ENCODE data around the gene ADCY5. TPM values are rescaled to one million over a fixed set of nuclear protein-coding genes. Genes with fewer than 3 reads are reported as not detected.

The ADCY5 gene
- polyA plus RNA-seq, 3 donors = not detected

- TF ChIP-seq CTCF (IDR thresholded peaks at IDR 0.05) = no peak
- H3K9ac ChIP-seq (ENCODE audit: insufficient read depth, low read length, poor library complexity, severe bottlenecking) = no peak overlapping the region
- no peaks in the 10 kb centered on the region for H3K79me2 ChIP-seq (ENCODE audit: insufficient read depth, low read length)
- Mint-ChIP-seq H3K36me3 (no peaks in the 10 kb centered on the region), H3K27me3 (ENCODE audit: low read depth in 3 of 3) (peaks cover 5 to 13% (median 11%) of the 10 kb centered on the region in 3 donors), H3K4me3 (no peak overlapping the region), H3K4me1 (peaks cover 5% of the 10 kb centered on the region), H3K27ac (no peak overlapping the region), H3K9me3 (no peaks in the 10 kb centered on the region)
- intact Hi-C loops (cut with micrococcal nuclease) = no loop called here
- no peaks in the 10 kb centered on the region for H3K27me3 ChIP-seq (ENCODE audit: control insufficient read depth in 2 of 2, insufficient read depth in 2 of 2, low read length in 2 of 2)
- 97% methylated on average over 11 of the region's 15 CpGs for WGBS (ENCODE audit: insufficient coverage)
- no peak overlapping the region for H3K27ac ChIP-seq (ENCODE audit: low read depth in 1 of 2, low read length in 2 of 2)
- H2AFZ ChIP-seq (ENCODE audit: insufficient read depth, low read depth, low read length, poor library complexity, severe bottlenecking) = no peak overlapping the region
- no peaks in the 10 kb centered on the region for H3K4me1 ChIP-seq (ENCODE audit: control insufficient read depth in 1 of 2, insufficient read depth in 2 of 2, low read length in 2 of 2)
- H4K20me1 ChIP-seq (ENCODE audit: insufficient read depth, low read length) = no peaks in the 10 kb centered on the region
- no peaks in the 10 kb centered on the region for H3K9me3 ChIP-seq (replicated peaks in 1 of 2; ENCODE audit: control insufficient read depth in 1 of 2, insufficient read depth in 1 of 2, low read length in 2 of 2)
- DNase-seq = no peak
- H3K4me3 ChIP-seq (replicated peaks in 1 of 3; ENCODE audit: low read depth in 2 of 3, low read length in 3 of 3) = no peak overlapping the region
- no peaks in the 10 kb centered on the region for H3K36me3 ChIP-seq (replicated peaks in 1 of 2; ENCODE audit: control insufficient read depth in 1 of 2, insufficient read depth in 2 of 2, low read length in 2 of 2)
- no peak overlapping the region for H3K4me2 ChIP-seq (replicated peaks; ENCODE audit: extremely low read depth, low read length, poor library complexity, severe bottlenecking)
Measured at GRCh38 chr3:123476967-123477750, 28.3 kb upstream of the ADCY5 start.

GRCh38 chr3:123475786-123476185, 26.9 kb upstream of the ADCY5 start:
- H3K27me3 Mint-ChIP-seq (ENCODE audit: low read depth in 3 of 3) = peaks cover 5 to 13% (median 9%) of the 10 kb centered on the region in 3 donors
- H2AFZ ChIP-seq (ENCODE audit: insufficient read depth, low read depth, low read length, poor library complexity, severe bottlenecking) = no peak overlapping the region
- H3K79me2 ChIP-seq (ENCODE audit: insufficient read depth, low read length) = no peaks in the 10 kb centered on the region
- no peaks in the 10 kb centered on the region for H4K20me1 ChIP-seq (ENCODE audit: insufficient read depth, low read length)
- H3K4me2 ChIP-seq (replicated peaks; ENCODE audit: extremely low read depth, low read length, poor library complexity, severe bottlenecking) = peak overlapping the region; percentile 17
- no peaks in the 10 kb centered on the region for H3K36me3 ChIP-seq (replicated peaks in 1 of 2; ENCODE audit: control insufficient read depth in 1 of 2, insufficient read depth in 2 of 2, low read length in 2 of 2)
- no peaks in the 10 kb centered on the region for H3K4me1 ChIP-seq (ENCODE audit: control insufficient read depth in 1 of 2, insufficient read depth in 2 of 2, low read length in 2 of 2)
- no peak for TF ChIP-seq CTCF (IDR thresholded peaks at IDR 0.05)
- H3K36me3 Mint-ChIP-seq = no peaks in the 10 kb centered on the region
- DNase-seq = no peak
- no peak overlapping the region for H3K4me3 ChIP-seq (replicated peaks in 1 of 3; ENCODE audit: low read depth in 2 of 3, low read length in 3 of 3)
- no peaks in the 10 kb centered on the region for H3K9me3 Mint-ChIP-seq
- no peak overlapping the region for H3K9ac ChIP-seq (ENCODE audit: insufficient read depth, low read length, poor library complexity, severe bottlenecking)
- no peaks in the 10 kb centered on the region for H3K27me3 ChIP-seq (ENCODE audit: control insufficient read depth in 2 of 2, insufficient read depth in 2 of 2, low read length in 2 of 2)
- 100% methylated on average over 1 of the region's 7 CpGs for WGBS (ENCODE audit: insufficient coverage)
- no peak overlapping the region for H3K27ac Mint-ChIP-seq
- no peaks in the 10 kb centered on the region for H3K9me3 ChIP-seq (replicated peaks in 1 of 2; ENCODE audit: control insufficient read depth in 1 of 2, insufficient read depth in 1 of 2, low read length in 2 of 2)
- intact Hi-C loops (cut with micrococcal nuclease) = no loop called here
- H3K4me1 Mint-ChIP-seq = peaks cover 4% of the 10 kb centered on the region
- no peak overlapping the region for H3K4me3 Mint-ChIP-seq
- no peak overlapping the region for H3K27ac ChIP-seq (ENCODE audit: low read depth in 1 of 2, low read length in 2 of 2)

All from CD14-positive monocyte (primary cell).